Smooth muscle cell (in vitro differentiated cells): ENCODE results near the gene ZBTB2. TPM values are rescaled to one million over a fixed set of nuclear protein-coding genes. Genes with fewer than 3 reads are reported as not detected.

Source experiments
- DNase-seq: peaks from one replicate; lab custom pipeline; 2025; ENCODE audit not compliant: unreplicated experiment; lab: John Stamatoyannopoulos, UW
- H2AFZ ChIP-seq: fragments of 200-600 bp; sonication (generic); 2 replicates; pipeline ENCODE4 v1.6.0; 2016; ENCODE audit warnings: antibody characterized with exemption, low read depth, mild to moderate bottlenecking
- H3F3A ChIP-seq: fragments of 200-600 bp; sonication (generic); 2 replicates; pipeline ENCODE4 v1.6.0; 2017; ENCODE audit warnings: antibody characterized with exemption, low read depth
- H3K27ac ChIP-seq: fragments of 200-600 bp; sonication (generic); 2 replicates; pipeline ENCODE4 v1.5.1; 2016; ENCODE audit warnings: low read depth, mild to moderate bottlenecking
- H3K27me3 ChIP-seq: fragments of 200-600 bp; sonication (generic); 2 replicates; pipeline ENCODE4 v1.6.1; 2016; ENCODE audit warnings: low read depth, mild to moderate bottlenecking
- H3K36me3 ChIP-seq: fragments of 200-600 bp; sonication (generic); 2 replicates; pipeline ENCODE4 v1.5.1; 2016; ENCODE audit warnings: low read depth
- H3K4me1 ChIP-seq: fragments of 200-600 bp; sonication (generic); 2 replicates; pipeline ENCODE4 v1.5.1; 2016; ENCODE audit warnings: low read depth
- H3K4me2 ChIP-seq: fragments of 200-600 bp; sonication (generic); 2 replicates; pipeline ENCODE4 v1.6.0; 2016; ENCODE audit warnings: mild to moderate bottlenecking
- H3K4me3 ChIP-seq: fragments of 200-600 bp; sonication (generic); 2 replicates; pipeline ENCODE4 v1.5.1; 2016; ENCODE audit warnings: mild to moderate bottlenecking
- H3K79me2 ChIP-seq: fragments of 200-600 bp; sonication (generic); 2 replicates; pipeline ENCODE4 v1.6.0; 2016; ENCODE audit warnings: low read depth, mild to moderate bottlenecking
- H3K9ac ChIP-seq: fragments of 200-600 bp; sonication (generic); 2 replicates; pipeline ENCODE4 v1.6.0; 2016; ENCODE audit warnings: low read depth
- H3K9me3 ChIP-seq: fragments of 200-600 bp; sonication (generic); replicated peaks from 2 replicates; pipeline ENCODE4 v1.5.1; 2016; ENCODE audit warnings: low read depth
- H4K20me1 ChIP-seq: fragments of 200-600 bp; sonication (generic); 2 replicates; pipeline ENCODE4 v1.6.0; 2016; ENCODE audit warnings: low read depth
- WGBS: methylation state at CpG from one replicate; pipeline ENCODE4 v1.1.7; 2016; ENCODE audit warnings: low lambda C conversion rate; 5-methylcytosine and 5-hydroxymethylcytosine counted together
- polyA plus RNA-seq: library from polyadenylated mRNA; unstranded; fragments of >200 nt; fragmentation: Nextera tagmentation; extraction: Ambion mirVana; gene quantifications from 2 replicates; pipeline ENCODE4 v1.2.1, GENCODE V29; 2016
- total RNA-seq: library from RNA; depleted of rRNA; stranded (reverse); fragments of >200 nt; gene quantifications from 2 replicates; pipeline ENCODE4 v1.2.3, GENCODE V29; 2014
- TF ChIP-seq, protein P1 (sequence below): fragments of 200-600 bp; sonication (generic); IDR thresholded peaks from 2 replicates; pipeline ENCODE4 v1.5.1; 2017; ENCODE audit warnings: borderline replicate concordance, mild to moderate bottlenecking, antibody characterized with exemption; ENCODE audit not compliant: insufficient read depth, poor library complexity, severe bottlenecking

Gene ZBTB2
- total and polyA plus RNA-seq, 2 experiments from 2014 or later: 7.1 to 10.7 TPM

DNA sequence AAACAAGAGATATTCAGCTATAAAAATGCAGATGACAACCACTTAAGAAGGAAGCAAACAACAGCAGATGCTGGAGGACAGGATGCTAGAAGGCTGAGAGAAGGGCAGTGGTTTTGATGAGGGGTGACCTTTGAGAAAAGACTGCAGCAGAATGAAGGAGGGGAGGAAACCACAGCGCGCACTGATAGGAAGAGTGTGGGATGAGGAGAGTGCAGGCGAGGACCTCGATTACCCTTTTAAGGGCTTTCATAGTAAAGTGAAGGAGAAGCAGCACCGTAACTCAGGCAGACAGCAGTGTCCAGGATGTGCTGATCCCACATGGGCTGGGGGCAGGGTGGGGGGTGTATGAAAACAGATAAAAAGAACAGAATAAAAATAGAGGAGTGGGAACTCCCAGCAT, 19.2 kb downstream of the ZBTB2 start:
- DNase-seq: no peak
- 70% methylated on average over 5 of the region's 5 CpGs for WGBS

DNA sequence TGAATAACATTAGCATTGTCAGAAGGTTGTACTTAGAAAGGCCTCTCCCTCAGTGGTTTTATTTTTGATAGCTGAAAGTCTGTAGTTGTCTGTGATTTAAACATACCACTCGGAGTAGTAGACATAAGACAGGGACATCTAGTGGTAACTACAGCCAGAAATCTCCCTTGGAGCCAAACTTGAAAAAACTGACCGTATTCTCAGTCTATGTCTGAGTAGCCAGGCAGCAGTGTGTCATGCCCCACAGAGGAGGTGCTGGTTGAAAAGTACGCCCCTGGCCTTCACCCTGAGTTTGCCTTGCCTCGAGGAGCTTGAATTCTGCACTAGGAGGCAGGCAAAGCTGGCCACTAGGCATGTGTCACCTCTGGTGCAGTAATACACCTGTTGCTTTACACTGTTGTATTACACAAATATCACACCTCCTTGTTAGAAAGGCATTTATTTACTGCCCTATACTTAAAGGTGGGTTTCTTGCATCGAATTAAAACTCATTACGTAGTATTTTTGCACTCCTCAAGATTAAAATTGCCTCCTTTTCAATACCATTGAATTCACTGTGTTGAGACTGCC, 20.8 kb downstream of the ZBTB2 start:
- H3K27me3 ChIP-seq: no peaks in the 10 kb centered on the region
- H3F3A ChIP-seq: peaks cover 8% of the 10 kb centered on the region
- no peak overlapping the region for H3K4me2 ChIP-seq
- no peaks in the 10 kb centered on the region for H4K20me1 ChIP-seq
- H3K9me3 ChIP-seq: no peaks in the 10 kb centered on the region
- peaks cover 8% of the 10 kb centered on the region for H3K4me1 ChIP-seq
- H3K36me3 ChIP-seq: no peaks in the 10 kb centered on the region
- H2AFZ ChIP-seq: no peak overlapping the region
- no peak for DNase-seq
- peaks cover 9% of the 10 kb centered on the region for H3K79me2 ChIP-seq
- H3K9ac ChIP-seq: no peak overlapping the region
- H3K4me3 ChIP-seq: no peak overlapping the region
- no peak overlapping the region for H3K27ac ChIP-seq
- 91% methylated on average over 6 of the region's 6 CpGs for WGBS
- TF ChIP-seq, protein P1, sequence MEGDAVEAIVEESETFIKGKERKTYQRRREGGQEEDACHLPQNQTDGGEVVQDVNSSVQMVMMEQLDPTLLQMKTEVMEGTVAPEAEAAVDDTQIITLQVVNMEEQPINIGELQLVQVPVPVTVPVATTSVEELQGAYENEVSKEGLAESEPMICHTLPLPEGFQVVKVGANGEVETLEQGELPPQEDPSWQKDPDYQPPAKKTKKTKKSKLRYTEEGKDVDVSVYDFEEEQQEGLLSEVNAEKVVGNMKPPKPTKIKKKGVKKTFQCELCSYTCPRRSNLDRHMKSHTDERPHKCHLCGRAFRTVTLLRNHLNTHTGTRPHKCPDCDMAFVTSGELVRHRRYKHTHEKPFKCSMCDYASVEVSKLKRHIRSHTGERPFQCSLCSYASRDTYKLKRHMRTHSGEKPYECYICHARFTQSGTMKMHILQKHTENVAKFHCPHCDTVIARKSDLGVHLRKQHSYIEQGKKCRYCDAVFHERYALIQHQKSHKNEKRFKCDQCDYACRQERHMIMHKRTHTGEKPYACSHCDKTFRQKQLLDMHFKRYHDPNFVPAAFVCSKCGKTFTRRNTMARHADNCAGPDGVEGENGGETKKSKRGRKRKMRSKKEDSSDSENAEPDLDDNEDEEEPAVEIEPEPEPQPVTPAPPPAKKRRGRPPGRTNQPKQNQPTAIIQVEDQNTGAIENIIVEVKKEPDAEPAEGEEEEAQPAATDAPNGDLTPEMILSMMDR: peak; percentile 11

More for the DNA sequence above, 19.2 kb downstream of the ZBTB2 start:
- peaks cover 8% of the 10 kb centered on the region for H3F3A ChIP-seq
- TF ChIP-seq, protein P1: no peak
- H3K4me3 ChIP-seq: no peak overlapping the region
- no peaks in the 10 kb centered on the region for H3K36me3 ChIP-seq
- no peaks in the 10 kb centered on the region for H3K9me3 ChIP-seq
- H3K9ac ChIP-seq: no peak overlapping the region
- H3K4me2 ChIP-seq: no peak overlapping the region
- H3K27me3 ChIP-seq: no peaks in the 10 kb centered on the region
- H3K4me1 ChIP-seq: peaks cover 8% of the 10 kb centered on the region
- H2AFZ ChIP-seq: no peak overlapping the region
- no peaks in the 10 kb centered on the region for H4K20me1 ChIP-seq
- H3K79me2 ChIP-seq: peaks cover 24% of the 10 kb centered on the region
- H3K27ac ChIP-seq: no peak overlapping the region

DNA sequence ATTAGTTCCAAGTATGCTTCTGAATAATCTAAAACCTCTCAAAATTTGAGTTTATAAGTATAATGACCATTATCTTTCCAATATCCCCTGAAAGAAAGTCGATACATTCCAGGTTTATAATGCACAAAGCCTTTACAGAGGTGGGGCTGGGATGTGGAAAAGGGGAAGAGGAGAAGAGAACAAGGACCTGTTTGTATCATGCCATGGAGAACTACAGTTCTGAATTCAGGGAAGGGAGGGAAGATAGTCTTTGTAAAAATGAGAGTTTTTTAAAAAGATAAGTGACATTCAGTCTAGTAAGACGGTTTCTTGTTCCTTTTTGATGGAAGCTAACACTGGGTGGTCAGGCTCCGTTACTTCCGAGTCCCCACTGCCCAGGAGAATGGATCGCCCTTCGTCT, 26.1 kb downstream of the ZBTB2 start:
- Histone ChIP-seq H3K36me3 (peaks cover 11% of the 10 kb centered on the region), H3K79me2 (no peaks in the 10 kb centered on the region), H3K9me3 (no peaks in the 10 kb centered on the region), H3K27ac (no peak overlapping the region), H4K20me1 (no peaks in the 10 kb centered on the region), H3K4me2 (no peak overlapping the region), H3F3A (no peaks in the 10 kb centered on the region), H3K4me1 (no peaks in the 10 kb centered on the region), H3K9ac (no peak overlapping the region), H3K27me3 (no peaks in the 10 kb centered on the region), H3K4me3 (no peak overlapping the region), H2AFZ (no peak overlapping the region)
- no peak for DNase-seq
- TF ChIP-seq, protein P1: no peak
- WGBS: 96% methylated on average over 6 of the region's 6 CpGs

DNA sequence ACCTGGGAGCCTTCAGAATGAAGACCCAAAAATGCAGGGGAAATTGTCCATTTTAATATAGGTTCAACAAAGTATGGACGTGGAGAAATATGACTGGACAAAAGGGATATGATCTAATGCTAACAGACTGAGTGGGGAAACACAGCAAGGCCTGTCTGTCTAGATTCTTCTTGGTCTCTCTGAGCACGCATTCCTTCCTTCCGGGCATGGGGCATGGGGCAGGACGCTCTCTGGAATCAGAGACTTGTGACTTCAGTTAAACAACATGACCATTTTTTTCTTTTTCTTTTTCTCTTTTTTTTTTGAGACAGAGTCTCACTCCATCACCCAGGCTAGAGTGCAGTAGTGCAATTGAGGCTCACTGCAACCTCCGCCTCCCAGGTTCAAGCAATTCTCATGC, 31.9 kb downstream of the ZBTB2 start:
- Histone ChIP-seq H3K4me1 (no peaks in the 10 kb centered on the region), H3K27ac (peak overlapping the region; percentile 69), H4K20me1 (no peaks in the 10 kb centered on the region), H3K4me2 (no peak overlapping the region), H2AFZ (no peak overlapping the region), H3K9ac (no peak overlapping the region), H3K79me2 (no peaks in the 10 kb centered on the region), H3K4me3 (no peak overlapping the region), H3K27me3 (no peaks in the 10 kb centered on the region), H3F3A (no peaks in the 10 kb centered on the region), H3K9me3 (no peaks in the 10 kb centered on the region), H3K36me3 (peaks cover under 1% of the 10 kb centered on the region)
- TF ChIP-seq, protein P1: no peak
- 87% methylated on average over 5 of the region's 5 CpGs for WGBS
- DNase-seq: no peak
